GM12801 (cell line): ENCODE data around the gene ZBBX.

ENCODE experiments used
- CTCF ChIP-seq: IDR thresholded peaks from one replicate; pipeline ENCODE4 v1.5.1; 2011; ENCODE audit warnings: control low read depth; ENCODE audit not compliant: insufficient read length; ENCODE audit errors: extremely low read depth

ZBBX gene

DNA sequence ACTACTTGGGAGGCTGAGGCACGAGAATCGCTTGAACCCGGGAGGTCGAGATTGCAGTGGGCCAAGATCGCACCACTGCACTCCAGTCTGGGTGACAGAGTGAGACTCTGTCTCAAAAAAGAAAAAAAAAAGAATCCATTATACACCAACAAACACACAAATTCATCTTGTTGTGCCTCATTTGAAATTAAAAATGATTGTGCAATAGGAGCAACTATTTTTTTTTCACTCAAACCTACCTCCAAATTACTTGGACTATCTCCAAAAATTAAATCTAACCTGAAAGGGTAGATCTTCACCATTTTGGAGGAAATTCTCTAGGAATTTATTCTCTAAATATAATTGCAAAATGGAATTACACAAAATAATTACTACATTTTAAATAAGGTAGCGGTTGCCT is 4.6 kb downstream of the ZBBX start:
- no peak for TF ChIP-seq CTCF

GRCh38 chr3:167372138-167372537 is 8.0 kb downstream of the ZBBX start:
- TF ChIP-seq CTCF: no peak

DNA sequence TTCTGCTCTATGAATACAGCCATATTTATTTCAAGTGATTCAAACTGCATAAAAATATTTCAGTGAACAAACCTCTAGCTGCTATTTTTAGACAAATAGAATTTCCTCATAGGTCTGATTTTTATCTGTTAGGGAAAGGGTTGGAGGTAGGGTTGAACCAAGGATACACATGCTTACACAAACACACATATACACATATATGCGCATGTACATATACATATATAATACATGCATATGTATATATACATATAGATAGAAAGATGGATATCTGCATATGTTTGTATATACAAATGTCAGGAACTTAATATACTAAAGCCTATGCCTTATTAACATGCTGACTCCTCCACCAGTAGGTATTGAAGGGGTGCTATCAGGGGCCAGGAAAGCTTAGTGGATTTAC is 18.1 kb downstream of the ZBBX start:
- no peak for TF ChIP-seq CTCF

DNA sequence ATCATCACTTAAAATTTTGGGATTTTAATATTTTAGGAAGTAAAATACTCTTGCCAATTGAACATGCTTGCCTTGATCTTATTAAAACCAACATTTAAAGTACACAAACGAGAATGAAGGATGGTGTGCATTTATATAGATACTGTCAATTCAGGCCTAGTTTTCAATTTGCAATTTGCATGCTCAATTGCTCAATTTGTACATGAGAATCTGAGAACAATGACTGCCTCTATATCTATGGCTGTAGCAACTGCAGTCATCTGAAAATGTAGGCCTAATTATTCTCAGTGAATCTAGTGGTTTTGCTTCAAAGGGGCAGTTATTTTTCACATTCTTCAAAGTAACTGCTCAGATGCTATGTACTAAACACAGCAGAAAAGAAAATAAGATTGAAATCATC is 18.8 kb downstream of the ZBBX start:
- TF ChIP-seq CTCF: no peak

DNA sequence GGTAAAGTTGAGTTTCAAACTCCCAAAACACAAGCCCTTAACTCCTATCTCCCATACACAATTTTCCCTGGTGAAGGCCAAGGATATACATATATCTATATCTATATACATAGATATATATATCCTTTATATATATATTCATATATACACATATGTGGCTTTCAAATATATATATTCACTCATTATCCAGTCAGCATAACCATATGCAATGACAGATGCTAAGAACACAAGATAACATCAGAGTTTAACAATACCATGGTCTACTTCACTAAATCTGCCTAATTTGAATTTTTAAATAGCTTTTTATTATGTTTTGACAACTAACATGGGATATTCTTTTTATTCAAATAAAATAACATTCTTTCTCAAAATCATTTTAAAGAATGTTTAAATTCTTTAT is 24.7 kb downstream of the ZBBX start:
- no peak for TF ChIP-seq CTCF

DNA sequence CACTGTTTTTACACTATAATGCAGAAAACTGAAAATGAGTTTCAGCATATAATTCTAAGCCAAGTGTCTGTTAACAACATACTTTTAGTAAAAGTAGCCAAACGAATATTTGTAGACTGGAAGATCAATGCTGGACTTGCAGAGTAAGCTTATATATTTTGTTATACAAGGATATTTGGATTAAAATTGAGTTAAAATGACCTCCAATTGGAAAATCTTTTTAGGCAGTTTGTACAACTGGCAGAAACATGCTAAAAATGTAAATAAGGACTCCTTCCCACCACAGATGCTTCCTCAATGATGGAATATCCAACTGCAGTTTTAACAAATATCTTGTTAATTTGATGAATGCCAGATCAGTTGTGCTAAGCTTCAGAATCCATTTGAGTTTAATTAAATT is 25.3 kb downstream of the ZBBX start:
- no peak for TF ChIP-seq CTCF

DNA sequence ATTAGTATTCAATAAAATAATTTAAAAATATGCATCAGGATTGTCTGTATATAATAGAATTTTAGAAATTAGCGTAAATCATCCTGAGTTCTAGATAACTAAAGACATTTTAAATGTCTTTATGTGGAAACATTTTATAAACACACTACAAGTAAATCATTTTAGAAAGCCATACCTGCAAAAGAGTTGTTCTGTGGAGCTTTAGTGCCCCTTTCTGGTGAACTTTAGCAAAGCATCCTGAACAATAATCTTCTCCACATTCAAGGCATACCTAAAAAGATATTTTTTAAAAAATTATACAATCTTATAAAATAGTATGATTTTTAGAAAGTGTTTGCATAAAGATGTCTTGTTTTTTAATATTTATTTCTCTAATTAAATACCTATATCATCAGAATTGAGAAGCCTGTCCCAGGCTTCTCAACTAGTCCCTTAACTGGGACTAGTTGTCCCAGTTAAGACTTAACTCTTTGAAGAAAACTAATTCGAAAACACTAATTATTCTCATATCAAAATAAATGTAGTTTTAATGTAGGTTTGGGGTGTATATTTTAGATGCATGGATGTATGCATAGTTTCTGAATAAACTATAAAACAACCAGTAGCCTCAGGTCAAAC is 29.7 kb downstream of the ZBBX start:
- no peak for TF ChIP-seq CTCF
